Activated CD8-positive, alpha-beta memory T cell treated with anti-CD3 and anti-CD28 coated beads, Interleukin-2, amount 10 ng/mL, durations not matched to agents 7 days and 5 days (primary cell): ENCODE results near the gene OLFM2. TPM values are rescaled to one million over a fixed set of nuclear protein-coding genes. Genes with fewer than 3 reads are reported as not detected.

Source experiments
- ATAC-seq: fragments of 150-1000 bp; cut with Tn5 transposase; one replicate; pipeline ENCODE4 v1.10.0; 2021; ENCODE audit warnings: moderate library complexity
- CTCF ChIA-PET: fragments of 350-600 bp; sonication (Branson Sonifier 250); formaldehyde crosslinking; loops from one replicate; lab custom pipeline; 2021; ENCODE audit warnings: antibody characterized with exemption; lab: Charles Lee
- DNase-seq: peaks from one replicate; pipeline ENCODE4 v3.0.0-alpha.2; 2020
- H3K27ac Mint-ChIP-seq: one replicate; pipeline ENCODE4 v1.8.0; 2021; ENCODE audit warnings: mild to moderate bottlenecking, mixed read lengths
- H3K27me3 Mint-ChIP-seq: one replicate; pipeline ENCODE4 v1.8.0; 2021; ENCODE audit warnings: mixed read lengths
- H3K36me3 Mint-ChIP-seq: one replicate; pipeline ENCODE4 v1.8.0; 2021; ENCODE audit warnings: mild to moderate bottlenecking, mixed read lengths
- H3K4me1 Mint-ChIP-seq: one replicate; pipeline ENCODE4 v1.8.0; 2021; ENCODE audit warnings: mixed read lengths
- H3K4me3 Mint-ChIP-seq: one replicate; pipeline ENCODE4 v1.8.0; 2021; ENCODE audit warnings: mild to moderate bottlenecking, moderate library complexity, mixed read lengths
- H3K9me3 Mint-ChIP-seq: one replicate; pipeline ENCODE4 v1.8.0; 2022; ENCODE audit warnings: low read depth, mixed read lengths
- total RNA-seq, 2 experiments: library from RNA; stranded (reverse); gene quantifications; one replicate each; pipeline ENCODE4 v1.2.3, GENCODE V29; 2021

OLFM2 gene
- total RNA-seq, 2 experiments from 2014 or later: 3.4 to 5.1 TPM

DNA sequence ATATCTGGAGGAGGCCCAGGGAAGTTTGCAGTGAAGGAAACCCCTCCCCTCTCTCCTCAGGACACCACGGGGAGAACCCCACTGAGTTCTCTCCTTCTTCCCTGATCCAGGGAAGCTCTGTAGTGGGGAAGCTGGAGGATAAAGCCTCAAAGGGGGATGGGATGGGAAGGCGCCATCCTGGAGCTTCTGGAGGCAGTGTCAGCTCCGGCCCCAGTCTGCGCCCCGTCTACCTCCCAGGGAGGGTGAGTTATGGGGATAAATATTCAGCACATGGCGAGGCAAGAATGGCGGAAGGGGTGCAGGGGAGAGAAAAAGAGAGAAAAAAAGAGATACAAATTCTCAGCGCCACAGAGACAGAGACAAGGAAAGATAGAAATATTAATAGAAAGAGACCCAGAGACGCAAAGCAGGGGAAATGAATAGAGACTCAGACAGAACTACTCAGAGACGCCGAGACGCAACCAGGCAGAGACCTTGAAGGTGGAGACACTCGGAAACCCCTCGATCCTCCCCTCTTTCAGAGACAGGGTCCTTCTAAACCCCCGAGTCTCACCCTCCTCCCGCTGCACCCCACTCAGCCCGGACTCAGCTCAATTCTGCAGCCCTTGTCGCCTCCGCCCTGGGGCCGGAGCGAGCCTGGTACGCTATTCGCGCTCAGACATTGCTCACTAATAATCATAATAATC is 23.6 kb downstream of the OLFM2 start:
- H3K27me3 Mint-ChIP-seq: peaks cover 31% of the 10 kb centered on the region
- no peak overlapping the region for H3K4me3 Mint-ChIP-seq
- H3K4me1 Mint-ChIP-seq: peaks cover 7% of the 10 kb centered on the region
- no peak overlapping the region for H3K27ac Mint-ChIP-seq
- no peak for DNase-seq
- no peak for ATAC-seq
- no peaks in the 10 kb centered on the region for H3K36me3 Mint-ChIP-seq
- H3K9me3 Mint-ChIP-seq: no peaks in the 10 kb centered on the region
- CTCF ChIA-PET: interaction anchor here (0.6 kb wide), 1 partner anchor 47 kb away, joined by 3 read pairs; no protein-coding TSS in a partner anchor

GRCh38 chr19:9911524-9912185 is 24.7 kb downstream of the OLFM2 start:
- ATAC-seq (no peak), DNase-seq (no peak)
- CTCF ChIA-PET: no interaction called here
- H3K9me3 Mint-ChIP-seq: no peaks in the 10 kb centered on the region
- H3K27me3 Mint-ChIP-seq: peaks cover 21% of the 10 kb centered on the region
- no peak overlapping the region for H3K4me3 Mint-ChIP-seq
- no peaks in the 10 kb centered on the region for H3K36me3 Mint-ChIP-seq
- no peak overlapping the region for H3K27ac Mint-ChIP-seq
- peaks cover 2% of the 10 kb centered on the region for H3K4me1 Mint-ChIP-seq

DNA sequence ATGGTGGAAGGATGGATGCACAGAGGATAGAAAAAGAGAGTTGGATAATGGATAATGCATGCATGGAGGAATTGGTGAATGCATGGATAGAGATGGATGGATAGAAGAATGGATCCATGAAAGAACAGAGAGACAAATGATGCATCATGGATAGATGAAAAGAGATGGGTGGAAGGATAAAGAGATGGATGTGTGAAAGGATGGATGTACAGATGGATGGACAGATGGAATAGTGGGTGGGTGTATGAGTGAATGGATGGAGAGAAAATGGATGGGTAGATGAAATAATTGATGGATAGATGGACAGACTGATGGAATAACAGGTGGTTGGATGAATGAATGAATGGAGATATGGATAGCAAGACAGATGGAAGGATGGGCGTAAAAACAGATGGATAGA is 25.7 kb downstream of the OLFM2 start:
- no peak overlapping the region for H3K27ac Mint-ChIP-seq
- no peaks in the 10 kb centered on the region for H3K9me3 Mint-ChIP-seq
- peaks cover 2% of the 10 kb centered on the region for H3K4me1 Mint-ChIP-seq
- ATAC-seq (no peak), DNase-seq (no peak)
- CTCF ChIA-PET: interaction anchor here (2.6 kb wide), 1 partner anchor 48 kb away, joined by 7 read pairs; no protein-coding TSS in a partner anchor
- H3K27me3 Mint-ChIP-seq: peaks cover 16% of the 10 kb centered on the region
- H3K36me3 Mint-ChIP-seq: no peaks in the 10 kb centered on the region
- no peak overlapping the region for H3K4me3 Mint-ChIP-seq

DNA sequence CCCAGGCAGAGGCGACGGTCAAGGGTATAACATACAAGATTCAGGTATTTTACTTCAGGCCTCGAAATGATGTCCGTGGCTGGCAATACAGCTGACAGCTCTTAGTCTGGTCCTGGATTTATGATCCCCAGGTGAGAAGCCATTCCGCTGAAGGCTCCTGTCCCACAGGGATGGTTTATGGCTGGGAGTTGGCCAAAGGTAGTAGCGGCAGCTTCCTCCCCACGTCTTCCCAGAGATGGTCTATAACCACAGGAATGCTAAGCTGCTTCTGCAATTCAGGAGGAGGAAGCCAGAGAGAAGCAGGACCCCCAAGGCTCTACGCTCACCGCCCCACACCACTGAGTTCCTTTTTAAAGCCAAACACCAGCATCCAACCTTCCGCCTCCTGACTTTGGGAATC is 27.1 kb downstream of the OLFM2 start:
- Mint-ChIP-seq H3K27me3 (peaks cover 12% of the 10 kb centered on the region), H3K27ac (no peak overlapping the region), H3K4me3 (no peak overlapping the region), H3K9me3 (no peaks in the 10 kb centered on the region), H3K36me3 (no peaks in the 10 kb centered on the region), H3K4me1 (peaks cover 2% of the 10 kb centered on the region)
- ATAC-seq (no peak), DNase-seq (no peak)
- CTCF ChIA-PET: interaction anchor here (0.9 to 2.6 kb wide), 3 partner anchors 47 to 91 kb away, joined by 3 to 7 read pairs (median 5); no protein-coding TSS in a partner anchor

DNA sequence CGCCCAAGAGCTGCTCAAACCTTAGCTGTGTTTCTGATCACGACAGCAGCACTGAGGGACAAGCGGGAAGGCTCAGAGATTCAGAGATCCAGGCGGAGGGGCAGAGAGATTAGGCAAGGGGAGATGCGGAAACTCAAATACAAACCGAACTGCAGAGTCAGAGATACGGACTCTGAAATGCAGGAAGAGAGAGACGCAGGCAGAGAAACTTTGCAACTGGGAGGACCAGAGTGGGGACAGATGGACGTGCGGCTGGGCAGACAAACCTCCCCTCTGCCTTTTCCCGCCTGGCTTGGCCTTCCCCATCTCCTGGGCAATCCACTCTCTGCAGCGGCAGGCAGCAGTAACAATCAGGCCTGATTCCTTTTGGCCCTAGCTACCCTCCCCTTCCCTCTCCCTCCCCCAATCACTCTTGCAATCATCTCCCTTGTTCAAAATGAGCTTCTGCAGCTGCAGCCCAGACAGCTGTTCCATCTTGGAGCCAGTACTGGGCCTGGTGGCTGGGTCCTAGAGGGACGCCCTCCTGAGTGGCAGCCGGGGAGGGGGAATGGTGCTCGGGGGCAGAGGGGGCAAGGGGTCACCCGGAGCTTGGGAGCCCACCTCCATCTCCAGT is 29.7 kb downstream of the OLFM2 start:
- Mint-ChIP-seq H3K4me3 (no peak overlapping the region), H3K27me3 (peaks cover 14% of the 10 kb centered on the region)
- CTCF ChIA-PET: no interaction called here

GRCh38 chr19:9903336-9903735 is 33.0 kb downstream of the OLFM2 start:
- no peaks in the 10 kb centered on the region for H3K4me1 Mint-ChIP-seq
- CTCF ChIA-PET: no interaction called here
- H3K27me3 Mint-ChIP-seq: peaks cover 19% of the 10 kb centered on the region

More for the DNA sequence above, 29.7 kb downstream of the OLFM2 start:
- no peak for DNase-seq
- Mint-ChIP-seq H3K36me3 (no peaks in the 10 kb centered on the region), H3K9me3 (no peaks in the 10 kb centered on the region), H3K27ac (no peak overlapping the region), H3K4me1 (no peaks in the 10 kb centered on the region)
- no peak for ATAC-seq

DNA sequence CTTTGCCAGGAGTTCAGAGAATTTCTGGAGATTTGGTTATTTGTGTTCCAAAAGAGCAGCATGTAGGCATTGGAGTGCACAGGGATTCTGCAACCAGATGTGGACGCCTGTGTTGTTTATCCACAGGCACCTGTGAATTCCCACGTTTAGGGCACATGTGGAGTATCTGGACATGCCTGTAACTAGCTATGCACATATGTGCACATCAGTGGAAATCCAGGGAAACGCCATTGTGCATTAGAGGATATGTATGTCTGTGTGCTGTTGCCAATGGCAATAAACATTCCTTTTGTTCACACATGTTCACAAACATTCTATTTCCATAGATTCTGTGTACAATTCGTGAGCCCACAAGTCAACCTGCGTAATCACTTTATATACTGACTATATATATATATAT is 34.7 kb downstream of the OLFM2 start:
- Mint-ChIP-seq H3K9me3 (no peaks in the 10 kb centered on the region), H3K36me3 (no peaks in the 10 kb centered on the region), H3K27me3 (peaks cover 19% of the 10 kb centered on the region), H3K4me3 (no peak overlapping the region), H3K4me1 (no peaks in the 10 kb centered on the region), H3K27ac (no peak overlapping the region)
- DNase-seq (no peak), ATAC-seq (no peak)
- CTCF ChIA-PET: no interaction called here

More at GRCh38 chr19:9903336-9903735, 33.0 kb downstream of the OLFM2 start:
- Mint-ChIP-seq H3K27ac (no peak overlapping the region), H3K36me3 (no peaks in the 10 kb centered on the region), H3K4me3 (no peak overlapping the region), H3K9me3 (no peaks in the 10 kb centered on the region)
- DNase-seq (no peak), ATAC-seq (no peak)

GRCh38 chr19:9901020-9901419 is 35.3 kb downstream of the OLFM2 start:
- Mint-ChIP-seq H3K9me3 (no peaks in the 10 kb centered on the region), H3K36me3 (no peaks in the 10 kb centered on the region), H3K27ac (no peak overlapping the region), H3K4me1 (no peaks in the 10 kb centered on the region), H3K27me3 (peaks cover 19% of the 10 kb centered on the region), H3K4me3 (no peak overlapping the region)
- ATAC-seq: no peak
- DNase-seq: no peak
- CTCF ChIA-PET: no interaction called here

DNA sequence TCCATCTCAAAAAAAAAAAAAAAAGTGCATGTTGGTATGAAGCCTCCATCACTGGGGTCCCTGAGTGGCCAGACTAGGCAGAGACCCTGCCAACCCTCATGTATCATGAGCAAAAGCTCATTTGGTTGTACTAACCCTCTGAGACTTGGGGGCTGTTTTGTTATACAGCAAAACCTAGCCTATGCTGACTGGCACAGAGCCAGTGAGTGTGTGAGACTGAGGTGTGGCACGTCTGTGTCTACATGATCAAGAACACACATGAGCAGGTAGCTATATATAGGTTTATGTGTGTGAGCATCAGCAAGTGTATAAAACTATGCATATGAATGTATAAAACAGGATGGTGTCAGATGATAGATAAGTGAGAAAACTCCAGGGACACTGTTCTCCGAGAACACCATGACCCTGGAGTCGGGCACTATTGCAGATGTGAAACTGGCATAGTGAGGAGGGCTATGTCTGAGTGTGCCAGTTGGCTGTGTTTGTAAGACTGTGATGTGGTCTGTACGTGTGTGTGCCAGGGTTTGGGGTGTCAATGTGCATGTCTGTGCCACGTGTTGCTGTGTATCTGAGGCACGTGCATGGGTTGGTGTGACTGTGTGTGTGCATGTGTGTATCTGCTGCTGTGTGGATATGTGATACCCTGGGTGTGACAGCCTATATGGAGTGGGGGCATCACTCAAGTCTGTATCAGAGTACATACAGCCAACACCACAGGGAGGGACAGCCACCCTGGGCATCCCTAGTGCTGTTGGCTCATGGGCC is 44.5 kb downstream of the OLFM2 start:
- no peaks in the 10 kb centered on the region for H3K9me3 Mint-ChIP-seq
- H3K27me3 Mint-ChIP-seq: no peaks in the 10 kb centered on the region
- H3K4me1 Mint-ChIP-seq: peaks cover 2% of the 10 kb centered on the region
- CTCF ChIA-PET: no interaction called here
- no peak overlapping the region for H3K4me3 Mint-ChIP-seq
- H3K36me3 Mint-ChIP-seq: no peaks in the 10 kb centered on the region
- ATAC-seq: no peak
- DNase-seq: no peak
- no peak overlapping the region for H3K27ac Mint-ChIP-seq

DNA sequence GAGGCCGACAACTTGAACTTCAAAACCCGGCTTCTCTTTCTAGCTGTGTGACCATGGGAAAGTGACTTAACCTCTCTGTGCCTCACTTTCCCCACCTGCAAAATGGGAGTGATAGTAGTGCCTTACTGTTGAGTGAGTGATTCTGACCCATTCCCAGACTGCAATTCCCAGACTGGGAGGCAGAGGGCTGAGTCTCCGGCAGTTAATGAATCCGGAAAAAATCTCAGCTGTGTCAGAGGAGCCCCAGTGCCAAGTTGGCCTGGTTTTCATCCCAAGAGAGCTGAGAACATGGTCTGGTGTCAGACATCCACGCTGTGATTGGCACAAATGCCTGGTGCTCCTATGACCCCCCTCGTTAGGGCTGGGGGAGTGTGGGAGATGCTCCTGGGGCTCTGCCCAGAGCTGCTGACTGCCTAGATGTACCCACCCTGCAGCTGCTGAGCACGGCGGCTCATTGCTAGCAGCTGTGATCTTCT is 51.2 kb downstream of the OLFM2 start:
- no peak for DNase-seq
- H3K27ac Mint-ChIP-seq: no peak overlapping the region
- no peak overlapping the region for H3K4me3 Mint-ChIP-seq
- no peaks in the 10 kb centered on the region for H3K9me3 Mint-ChIP-seq
- CTCF ChIA-PET: no interaction called here
- no peaks in the 10 kb centered on the region for H3K36me3 Mint-ChIP-seq
- H3K4me1 Mint-ChIP-seq: no peaks in the 10 kb centered on the region
- peaks cover 3% of the 10 kb centered on the region for H3K27me3 Mint-ChIP-seq
- no peak for ATAC-seq

DNA sequence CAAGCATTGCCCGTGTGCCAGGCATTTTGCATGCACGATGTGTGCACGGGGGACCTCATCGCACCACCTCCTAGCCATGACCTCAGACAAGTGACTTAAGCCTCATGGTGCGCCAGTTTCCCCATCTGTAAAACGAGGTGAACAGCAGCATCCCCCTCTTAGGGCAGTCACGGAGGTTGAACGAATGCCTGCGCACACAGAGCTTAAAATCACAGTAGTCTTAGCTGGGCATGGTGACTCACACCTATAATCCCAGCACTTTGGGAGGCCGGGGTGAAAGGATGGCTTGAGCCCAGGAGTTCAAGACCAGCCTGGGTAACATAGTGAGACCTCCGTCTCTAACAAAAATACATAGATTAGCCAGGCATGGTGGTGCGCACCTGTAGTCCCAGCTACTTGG is 52.6 kb downstream of the OLFM2 start:
- Mint-ChIP-seq H3K36me3 (no peaks in the 10 kb centered on the region), H3K27ac (no peak overlapping the region), H3K4me1 (no peaks in the 10 kb centered on the region), H3K4me3 (no peak overlapping the region), H3K27me3 (peaks cover 3% of the 10 kb centered on the region), H3K9me3 (no peaks in the 10 kb centered on the region)
- DNase-seq (no peak), ATAC-seq (no peak)
- CTCF ChIA-PET: interaction anchor here (0.8 to 1.0 kb wide), 2 partner anchors 20 to 26 kb away, joined by 3 read pairs; no protein-coding TSS in a partner anchor

DNA sequence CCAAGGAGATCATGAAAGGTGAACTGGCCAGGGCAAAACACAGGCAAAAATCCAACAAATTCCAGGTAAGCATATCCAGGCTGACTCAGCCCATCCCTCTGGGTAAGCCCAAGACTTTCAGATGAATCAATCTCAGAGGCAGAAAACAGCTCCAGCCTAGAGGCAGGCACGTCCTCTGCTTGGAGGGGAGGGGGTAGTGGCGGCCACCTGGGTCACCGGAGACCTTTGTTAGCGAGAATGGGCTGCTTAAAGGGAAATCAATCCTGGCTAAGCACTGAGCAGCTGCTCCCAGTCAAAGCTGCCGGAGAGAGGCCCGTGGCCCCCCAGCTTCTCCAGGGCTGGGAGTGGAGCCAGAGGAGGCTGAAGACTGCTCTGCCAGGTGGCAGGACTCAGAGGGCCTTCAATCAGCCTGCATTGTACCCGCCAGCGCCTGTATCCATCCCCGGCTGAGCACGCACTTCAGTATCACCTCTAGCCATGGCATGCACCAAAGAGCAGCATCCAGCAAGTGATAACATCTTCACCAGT is 53.0 kb downstream of the OLFM2 start:
- H3K36me3 Mint-ChIP-seq: no peaks in the 10 kb centered on the region
- H3K4me1 Mint-ChIP-seq: no peaks in the 10 kb centered on the region
- ATAC-seq (no peak), DNase-seq (no peak)
- H3K27me3 Mint-ChIP-seq: peaks cover 3% of the 10 kb centered on the region
- H3K27ac Mint-ChIP-seq: no peak overlapping the region
- H3K9me3 Mint-ChIP-seq: no peaks in the 10 kb centered on the region
- CTCF ChIA-PET: interaction anchor here (1.0 to 1.7 kb wide), 2 partner anchors 12 to 25 kb away, joined by 3 to 5 read pairs; no protein-coding TSS in a partner anchor
- no peak overlapping the region for H3K4me3 Mint-ChIP-seq

GRCh38 chr19:9881720-9882119 is 54.6 kb downstream of the OLFM2 start:
- Mint-ChIP-seq H3K4me1 (no peaks in the 10 kb centered on the region), H3K9me3 (no peaks in the 10 kb centered on the region), H3K4me3 (no peak overlapping the region), H3K27me3 (peaks cover 3% of the 10 kb centered on the region), H3K36me3 (no peaks in the 10 kb centered on the region), H3K27ac (no peak overlapping the region)
- no peak for DNase-seq
- no peak for ATAC-seq
- CTCF ChIA-PET: interaction anchor here (1.7 kb wide), 1 partner anchor 11 kb away, joined by 5 read pairs; no protein-coding TSS in a partner anchor
